Panc1 (cell line): ENCODE results near the gene DMBX1. TPM values are rescaled to one million over a fixed set of nuclear protein-coding genes. Genes with fewer than 3 reads are reported as not detected.

ENCODE experiments used
- ATAC-seq: fragments of 200-7000 bp; cut with Tn5 transposase; 2 replicates; pipeline ENCODE4 v1.9.1; 2020; ENCODE audit warnings: mild to moderate bottlenecking, moderate library complexity
- BruUV-seq: library from RNA; stranded (reverse); fragments of 400-500 nt; replicated peaks from 2 replicates; lab custom pipeline; 2021; lab: Mats Ljungman, UMichigan
- CTCF ChIA-PET: fragments of 300-600 bp; sonication (Branson Sonifier 250); formaldehyde crosslinking; loops from one replicate; lab custom pipeline; 2022; ENCODE audit warnings: antibody characterized with exemption; lab: Charles Lee
- POLR2A ChIA-PET: fragments of 300-600 bp; sonication (Branson Sonifier 250); formaldehyde crosslinking; loops from one replicate; lab custom pipeline; 2022; ENCODE audit warnings: antibody characterized with exemption; lab: Charles Lee
- DNase-seq: peaks from one replicate; pipeline ENCODE4 v3.0.0-alpha.2; 2010; ENCODE audit warnings: low read depth, low spot score
- H3K27ac ChIP-seq: 2 replicates; pipeline ENCODE4 v1.5.1; 2011; ENCODE audit warnings: mild to moderate bottlenecking, low read length, inconsistent platforms
- H3K27me3 ChIP-seq: fragments of 200-500 bp; sonication (Bioruptor generic); 2 replicates; pipeline ENCODE4 v1.6.0; 2014; ENCODE audit warnings: low read length, inconsistent platforms; ENCODE audit not compliant: control insufficient read depth, insufficient read depth
- H3K36me3 ChIP-seq: fragments of 200-500 bp; sonication (Bioruptor generic); 2 replicates; pipeline ENCODE4 v1.5.1; 2014; ENCODE audit warnings: inconsistent platforms, mild to moderate bottlenecking, low read length, moderate library complexity; ENCODE audit not compliant: control insufficient read depth, insufficient read depth
- H3K4me1 ChIP-seq: 2 replicates; pipeline ENCODE4 v1.5.1; 2011; ENCODE audit warnings: inconsistent platforms, mild to moderate bottlenecking, low read length, moderate library complexity; ENCODE audit not compliant: control insufficient read depth, insufficient read depth
- H3K4me3 ChIP-seq, 2 experiments: 2 replicates each; pipeline ENCODE4 v1.5.1; 2011 to 2012; ENCODE audit warnings: low read depth in 2 of 2, low read length in 2 of 2, mild to moderate bottlenecking in 2 of 2, inconsistent platforms in 1 of 2, moderate library complexity in 1 of 2
- H3K9me3 ChIP-seq: fragments of 200-500 bp; sonication (Bioruptor generic); 2 replicates; pipeline ENCODE4 v1.5.1; 2014; ENCODE audit warnings: low read depth, mild to moderate bottlenecking, inconsistent platforms, low read length, moderate library complexity; ENCODE audit not compliant: control insufficient read depth, insufficient read depth
- POLR2AphosphoS5 ChIP-seq: IDR thresholded peaks from 2 replicates; pipeline ENCODE4 v1.6.1; 2012; ENCODE audit warnings: mild to moderate bottlenecking, low read depth, low read length, moderate library complexity
- SIN3A ChIP-seq: IDR thresholded peaks from 2 replicates; pipeline ENCODE4 v1.6.1; 2012; ENCODE audit warnings: low read depth, mild to moderate bottlenecking, low read length, moderate library complexity, borderline replicate concordance; ENCODE audit not compliant: insufficient read depth
- TCF7L2 ChIP-seq: IDR thresholded peaks from 2 replicates; pipeline ENCODE4 v1.6.1; 2011; ENCODE audit warnings: mild to moderate bottlenecking, low read depth, low read length, inconsistent platforms
- in situ Hi-C: cut with HindIII; loops from 2 replicates; pipeline ENCODE4 v1.10.0; 2016; ENCODE audit warnings: low sequenced_read_pairs, low pct_unique_long_range_greater_than_20kb
- intact Hi-C: fragments of 100-400 bp; cut with micrococcal nuclease; formaldehyde crosslinking; loops from one replicate; pipeline ENCODE4 v1.10.0; 2022; ENCODE audit not compliant: unreplicated experiment
- total RNA-seq: library from RNA; stranded (reverse); gene quantifications from one replicate; pipeline ENCODE4 v1.2.1, GENCODE V29; 2021; ENCODE audit not compliant: unreplicated experiment
- TF ChIP-seq, protein P1 (sequence below), 2 experiments: IDR thresholded peaks; 2 replicates each; pipeline ENCODE4 v1.6.1; 2011 to 2012; ENCODE audit warnings: low read depth in 2 of 2, control low read depth in 1 of 2, low read length in 1 of 2, mild to moderate bottlenecking in 1 of 2, moderate library complexity in 1 of 2; ENCODE audit not compliant: insufficient read depth in 1 of 2
- TF ChIP-seq, protein P2 (sequence below): fragments of 450-650 bp; IDR thresholded peaks from 2 replicates; pipeline ENCODE4 v1.5.1; 2017; ENCODE audit warnings: mild to moderate bottlenecking

DMBX1 gene
- total RNA-seq, 1 experiment from 2014 or later: 0.05 TPM

DNA sequence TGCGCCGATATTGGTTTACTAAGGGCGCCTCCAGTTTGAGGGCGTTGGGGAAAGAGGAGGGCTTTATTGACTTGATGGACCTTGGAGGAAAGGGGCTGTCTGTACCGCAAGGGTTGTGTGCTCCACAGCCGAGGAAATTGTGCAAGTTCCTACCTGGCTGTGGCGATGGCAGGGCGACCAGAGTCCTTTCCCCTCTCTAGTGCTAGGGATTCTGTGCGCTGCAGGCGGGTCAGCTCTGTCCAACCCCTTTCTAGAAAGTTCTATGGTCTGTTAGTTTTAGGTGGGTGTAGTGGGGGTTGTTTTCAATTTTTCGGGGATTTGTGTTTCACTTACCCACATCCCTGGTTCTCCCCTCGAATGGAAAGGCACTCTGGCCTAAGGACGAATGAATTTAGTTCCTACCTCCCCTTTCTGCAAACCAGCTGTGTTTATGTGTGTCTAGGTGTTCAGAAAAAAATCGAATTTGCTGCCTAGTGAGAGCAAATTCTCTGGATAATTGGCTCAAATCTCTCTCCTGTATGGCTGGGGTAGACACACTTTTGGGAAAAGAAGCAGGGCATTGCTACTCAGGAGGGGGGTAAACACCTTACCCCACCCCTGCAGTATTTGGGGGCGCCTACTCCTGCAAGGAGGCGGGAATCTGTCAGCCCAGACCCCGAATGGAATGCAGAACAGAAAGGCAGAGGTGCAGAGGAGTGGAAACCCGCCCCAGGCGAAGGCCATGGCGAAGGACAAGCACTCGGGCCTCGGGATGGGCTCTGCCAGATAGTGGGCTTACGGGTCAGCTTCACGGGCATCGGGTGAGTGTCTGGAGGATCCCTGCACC is 2.0 kb downstream of the DMBX1 start:
- CTCF ChIA-PET: no interaction called here
- Histone ChIP-seq H3K9me3 (no peaks in the 10 kb centered on the region), H3K36me3 (no peaks in the 10 kb centered on the region), H3K4me1 (peaks cover 5% of the 10 kb centered on the region; the same call in 1 of the 2 replicates), H3K27ac (no peak overlapping the region), H3K27me3 (no peaks in the 10 kb centered on the region; the same call in 1 of the 2 replicates), H3K4me3 (no peak overlapping the region)
- POLR2A ChIA-PET: no interaction called here
- no peak for DNase-seq
- no TSS peak for BruUV-seq
- in situ Hi-C loops: no loop called here
- TF ChIP-seq, protein P1, sequence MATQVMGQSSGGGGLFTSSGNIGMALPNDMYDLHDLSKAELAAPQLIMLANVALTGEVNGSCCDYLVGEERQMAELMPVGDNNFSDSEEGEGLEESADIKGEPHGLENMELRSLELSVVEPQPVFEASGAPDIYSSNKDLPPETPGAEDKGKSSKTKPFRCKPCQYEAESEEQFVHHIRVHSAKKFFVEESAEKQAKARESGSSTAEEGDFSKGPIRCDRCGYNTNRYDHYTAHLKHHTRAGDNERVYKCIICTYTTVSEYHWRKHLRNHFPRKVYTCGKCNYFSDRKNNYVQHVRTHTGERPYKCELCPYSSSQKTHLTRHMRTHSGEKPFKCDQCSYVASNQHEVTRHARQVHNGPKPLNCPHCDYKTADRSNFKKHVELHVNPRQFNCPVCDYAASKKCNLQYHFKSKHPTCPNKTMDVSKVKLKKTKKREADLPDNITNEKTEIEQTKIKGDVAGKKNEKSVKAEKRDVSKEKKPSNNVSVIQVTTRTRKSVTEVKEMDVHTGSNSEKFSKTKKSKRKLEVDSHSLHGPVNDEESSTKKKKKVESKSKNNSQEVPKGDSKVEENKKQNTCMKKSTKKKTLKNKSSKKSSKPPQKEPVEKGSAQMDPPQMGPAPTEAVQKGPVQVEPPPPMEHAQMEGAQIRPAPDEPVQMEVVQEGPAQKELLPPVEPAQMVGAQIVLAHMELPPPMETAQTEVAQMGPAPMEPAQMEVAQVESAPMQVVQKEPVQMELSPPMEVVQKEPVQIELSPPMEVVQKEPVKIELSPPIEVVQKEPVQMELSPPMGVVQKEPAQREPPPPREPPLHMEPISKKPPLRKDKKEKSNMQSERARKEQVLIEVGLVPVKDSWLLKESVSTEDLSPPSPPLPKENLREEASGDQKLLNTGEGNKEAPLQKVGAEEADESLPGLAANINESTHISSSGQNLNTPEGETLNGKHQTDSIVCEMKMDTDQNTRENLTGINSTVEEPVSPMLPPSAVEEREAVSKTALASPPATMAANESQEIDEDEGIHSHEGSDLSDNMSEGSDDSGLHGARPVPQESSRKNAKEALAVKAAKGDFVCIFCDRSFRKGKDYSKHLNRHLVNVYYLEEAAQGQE (IDR thresholded peaks at IDR 0.05; ENCODE audit: insufficient read depth in 1 of 2, low read depth in 2 of 2, low read length in 1 of 2): no peak
- TF ChIP-seq TCF7L2 (no peak), POLR2AphosphoS5 (no peak), SIN3A (no peak)
- TF ChIP-seq, protein P2, sequence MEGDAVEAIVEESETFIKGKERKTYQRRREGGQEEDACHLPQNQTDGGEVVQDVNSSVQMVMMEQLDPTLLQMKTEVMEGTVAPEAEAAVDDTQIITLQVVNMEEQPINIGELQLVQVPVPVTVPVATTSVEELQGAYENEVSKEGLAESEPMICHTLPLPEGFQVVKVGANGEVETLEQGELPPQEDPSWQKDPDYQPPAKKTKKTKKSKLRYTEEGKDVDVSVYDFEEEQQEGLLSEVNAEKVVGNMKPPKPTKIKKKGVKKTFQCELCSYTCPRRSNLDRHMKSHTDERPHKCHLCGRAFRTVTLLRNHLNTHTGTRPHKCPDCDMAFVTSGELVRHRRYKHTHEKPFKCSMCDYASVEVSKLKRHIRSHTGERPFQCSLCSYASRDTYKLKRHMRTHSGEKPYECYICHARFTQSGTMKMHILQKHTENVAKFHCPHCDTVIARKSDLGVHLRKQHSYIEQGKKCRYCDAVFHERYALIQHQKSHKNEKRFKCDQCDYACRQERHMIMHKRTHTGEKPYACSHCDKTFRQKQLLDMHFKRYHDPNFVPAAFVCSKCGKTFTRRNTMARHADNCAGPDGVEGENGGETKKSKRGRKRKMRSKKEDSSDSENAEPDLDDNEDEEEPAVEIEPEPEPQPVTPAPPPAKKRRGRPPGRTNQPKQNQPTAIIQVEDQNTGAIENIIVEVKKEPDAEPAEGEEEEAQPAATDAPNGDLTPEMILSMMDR: no peak
- intact Hi-C loops: no loop called here
- ATAC-seq: no peak

DNA sequence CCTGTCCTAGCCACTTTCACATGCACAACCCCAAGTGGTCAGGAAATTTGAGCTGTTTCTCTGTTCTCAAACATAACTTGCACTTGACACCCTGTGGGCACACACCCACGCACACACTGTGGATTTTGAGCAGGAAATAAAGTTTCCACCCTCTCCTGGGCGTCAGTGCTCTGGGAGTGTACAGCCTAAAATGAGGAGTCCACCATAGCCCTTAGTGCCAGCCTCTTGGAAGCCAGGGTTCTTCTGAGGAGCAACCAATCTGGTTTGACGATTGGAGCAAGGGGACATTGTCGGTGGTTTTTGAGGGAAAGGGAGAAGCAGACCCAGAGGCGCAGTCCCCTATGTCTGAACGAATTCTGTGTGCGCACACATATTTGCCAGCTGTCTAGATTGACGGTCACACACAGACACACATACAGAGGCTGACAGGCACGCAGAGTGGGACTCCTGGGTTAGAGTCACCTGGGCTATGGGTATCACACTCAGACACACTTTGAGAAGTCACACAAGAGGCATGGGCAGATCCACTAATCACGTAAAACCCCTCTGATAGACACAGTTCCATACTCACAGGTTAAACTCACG is 2.7 kb downstream of the DMBX1 start:
- CTCF ChIA-PET: no interaction called here

More for the DNA sequence above, 2.7 kb downstream of the DMBX1 start:
- Histone ChIP-seq H3K4me3 (no peak overlapping the region), H3K4me1 (peaks cover 5% of the 10 kb centered on the region; the same call in 1 of the 2 replicates), H3K9me3 (no peaks in the 10 kb centered on the region), H3K27ac (no peak overlapping the region), H3K27me3 (no peaks in the 10 kb centered on the region; the same call in 1 of the 2 replicates), H3K36me3 (no peaks in the 10 kb centered on the region)
- in situ Hi-C loops (no loop called here), intact Hi-C loops (no loop called here)
- BruUV-seq: no TSS peak
- TF ChIP-seq SIN3A (no peak), POLR2AphosphoS5 (no peak), TCF7L2 (no peak)
- TF ChIP-seq, protein P2: no peak
- TF ChIP-seq, protein P1 (IDR thresholded peaks at IDR 0.05; ENCODE audit: insufficient read depth in 1 of 2, low read depth in 2 of 2, low read length in 1 of 2): no peak
- POLR2A ChIA-PET: no interaction called here
- ATAC-seq (no peak), DNase-seq (no peak)
